Occipital lobe (tissue), 2 donors: Measurements from ENCODE around the gene HGFAC. TPM values are rescaled to one million over a fixed set of nuclear protein-coding genes. Genes with fewer than 3 reads are reported as not detected.

Experiments
- DNase-seq: peaks from one replicate; lab custom pipeline; 2025; lab: John Stamatoyannopoulos, UW
- total RNA-seq: library from RNA; depleted of rRNA; stranded (reverse); fragments of >200 nt; gene quantifications from one replicate; pipeline ENCODE4 v1.2.3, GENCODE V29; 2014

The HGFAC gene
- total RNA-seq, 1 donor from 2014 or later: 1.2 TPM

GRCh38 chr4:3423952-3424351 lies 17.8 kb upstream of the HGFAC start:
- DNase-seq: no peak

GRCh38 chr4:3424522-3425095 lies 17.2 kb upstream of the HGFAC start:
- no peak for DNase-seq

DNA sequence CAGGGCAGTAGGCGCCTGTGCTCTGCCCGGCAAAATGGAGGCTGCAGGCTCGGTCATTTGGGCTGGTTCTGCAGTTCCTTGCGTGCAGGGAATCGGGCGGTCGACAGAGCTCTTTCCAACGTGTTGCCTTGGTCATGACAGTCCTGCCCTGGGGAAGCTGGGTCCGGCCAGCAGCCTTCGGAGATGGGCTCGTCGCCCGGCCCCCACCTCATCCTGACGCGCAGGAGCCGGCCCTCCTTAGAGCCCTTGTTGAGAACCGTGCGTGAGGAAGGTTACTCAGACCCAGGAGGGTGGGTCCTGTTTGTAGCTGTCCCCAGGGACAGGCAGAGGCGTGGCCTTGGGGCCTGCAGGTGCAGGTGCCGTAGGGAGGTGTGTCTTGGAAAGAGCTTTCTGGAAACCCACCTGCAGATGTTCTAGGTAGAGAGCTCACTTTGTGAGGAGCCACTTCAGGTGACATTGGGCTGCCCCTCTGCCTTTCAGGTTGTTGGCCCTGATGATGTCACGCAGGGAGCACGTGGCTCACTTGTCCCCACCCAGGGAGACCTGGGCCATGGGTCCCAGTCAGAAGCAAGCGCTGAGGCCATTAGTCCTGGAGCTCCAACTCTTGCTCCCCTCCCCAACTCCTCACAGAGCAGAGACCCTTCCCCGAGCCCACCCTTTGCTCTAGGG lies 15.2 kb upstream of the HGFAC start:
- no peak for DNase-seq

DNA sequence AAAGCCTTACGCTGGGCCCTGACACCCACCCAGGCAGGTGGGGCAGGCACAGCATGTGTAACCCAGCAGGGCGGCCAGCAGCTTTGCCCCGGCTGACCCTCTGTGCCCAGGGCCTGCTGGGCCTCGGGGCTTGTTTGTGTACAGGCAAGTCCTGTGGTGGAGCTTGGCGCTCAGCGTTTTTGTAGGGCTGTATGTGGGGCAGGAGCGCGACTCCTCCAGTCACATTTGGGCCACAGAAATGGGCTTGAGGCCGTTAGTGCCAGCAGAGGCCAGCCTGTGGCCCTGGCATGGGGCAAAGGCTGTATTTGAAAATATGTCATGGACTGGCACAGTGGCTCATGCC lies 14.7 kb upstream of the HGFAC start:
- DNase-seq: no peak

GRCh38 chr4:3427706-3428446 lies 13.9 kb upstream of the HGFAC start:
- DNase-seq: no peak

GRCh38 chr4:3429651-3430050 lies 12.1 kb upstream of the HGFAC start:
- no peak for DNase-seq

DNA sequence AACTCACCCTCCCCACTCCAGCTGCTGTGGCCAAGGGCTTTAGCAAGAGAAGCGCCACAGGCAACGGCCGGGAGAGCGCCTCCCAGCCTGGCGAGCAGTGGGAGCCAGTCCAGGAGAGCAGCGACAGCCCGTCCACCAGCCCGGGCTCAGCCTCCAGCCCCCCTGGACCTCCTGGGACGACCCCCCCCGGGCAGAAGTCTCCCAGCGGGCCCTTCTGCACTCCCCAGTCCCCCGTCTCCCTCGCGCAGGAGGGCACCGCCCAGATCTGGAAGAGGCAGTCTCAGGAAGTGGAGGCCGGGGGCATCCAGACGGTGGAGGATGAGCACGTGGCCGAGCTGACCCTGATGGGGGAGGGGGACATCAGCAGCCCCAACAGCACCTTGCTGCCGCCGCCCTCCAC lies 11.2 kb upstream of the HGFAC start:
- DNase-seq: no peak

- DNase-seq: no peak
These were observed 10.2 kb upstream of the HGFAC start for GRCh38 chr4:3431446-3431993.

- no peak for DNase-seq
These were observed 9.4 kb upstream of the HGFAC start for GRCh38 chr4:3432381-3432790.

GRCh38 chr4:3433138-3433869 lies 8.5 kb upstream of the HGFAC start:
- DNase-seq: no peak

GRCh38 chr4:3434881-3435685 lies 6.7 kb upstream of the HGFAC start:
- DNase-seq: no peak

GRCh38 chr4:3435686-3435956 lies 6.1 kb upstream of the HGFAC start:
- no peak for DNase-seq

- DNase-seq: no peak
These were observed 5.5 kb upstream of the HGFAC start for GRCh38 chr4:3436048-3436797.

DNA sequence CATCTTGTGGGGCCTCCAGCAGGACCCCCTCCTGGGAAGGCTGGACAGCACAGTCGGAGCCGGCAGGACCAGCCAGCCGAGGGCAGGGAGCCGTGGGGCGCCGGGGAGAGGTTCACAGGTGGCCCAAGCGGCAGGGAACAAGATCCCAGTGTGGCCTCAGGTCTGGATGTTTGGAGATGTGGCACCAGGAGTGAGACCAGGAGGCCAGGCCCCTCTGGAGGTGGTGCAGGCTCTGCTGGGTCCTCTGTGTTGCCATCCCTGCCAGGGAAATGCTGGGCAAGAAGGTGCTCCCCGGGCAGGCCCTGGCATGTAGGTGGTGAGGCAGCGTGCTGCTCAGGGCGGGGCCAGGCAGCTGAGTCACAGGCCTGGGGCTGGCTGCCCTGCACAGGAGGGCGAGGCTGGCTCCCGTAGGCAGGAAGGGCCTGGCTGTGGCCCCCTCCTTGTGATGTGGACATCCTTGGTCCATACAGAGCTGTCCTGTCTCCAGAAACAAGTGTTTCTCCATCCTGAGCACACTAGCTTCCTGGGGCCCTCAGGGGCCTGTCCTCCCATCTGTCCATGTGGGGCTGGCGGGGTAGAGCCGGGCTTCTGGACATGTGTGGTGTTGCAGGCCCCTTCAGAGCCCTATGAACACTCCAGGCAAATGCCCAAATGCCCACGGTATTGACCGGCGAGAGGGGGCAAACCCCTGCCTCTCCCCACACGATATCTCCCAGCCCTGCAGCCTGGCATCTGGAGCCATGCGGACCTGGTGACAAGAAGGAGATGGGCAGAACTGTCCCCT lies 4.8 kb upstream of the HGFAC start:
- DNase-seq: no peak

GRCh38 chr4:3437582-3437936 lies 4.2 kb upstream of the HGFAC start:
- no peak for DNase-seq

- no peak for DNase-seq
These were observed 3.5 kb upstream of the HGFAC start for GRCh38 chr4:3437998-3438846.

GRCh38 chr4:3438847-3439180 lies 3.0 kb upstream of the HGFAC start:
- DNase-seq: no peak

DNA sequence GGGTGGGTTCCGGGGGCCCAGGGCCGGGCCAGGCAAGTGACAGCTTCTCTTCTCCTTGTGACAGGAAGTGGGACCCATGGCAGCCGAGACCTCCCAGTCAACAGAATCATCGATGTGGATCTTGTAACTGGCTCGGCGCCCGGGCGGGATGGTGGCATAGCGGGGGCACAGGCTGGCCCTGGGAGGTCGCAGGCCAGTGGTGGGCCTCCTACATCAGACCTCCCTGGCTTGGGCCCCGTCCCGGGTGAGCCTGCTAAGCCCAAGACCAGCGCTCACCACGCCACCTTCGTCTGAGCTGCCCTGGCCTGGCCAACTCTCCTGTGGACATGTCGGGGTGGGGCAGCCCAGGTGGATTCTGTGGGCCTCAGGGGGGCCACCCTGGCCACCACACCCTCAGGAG lies 2.4 kb upstream of the HGFAC start:
- DNase-seq: no peak

DNA sequence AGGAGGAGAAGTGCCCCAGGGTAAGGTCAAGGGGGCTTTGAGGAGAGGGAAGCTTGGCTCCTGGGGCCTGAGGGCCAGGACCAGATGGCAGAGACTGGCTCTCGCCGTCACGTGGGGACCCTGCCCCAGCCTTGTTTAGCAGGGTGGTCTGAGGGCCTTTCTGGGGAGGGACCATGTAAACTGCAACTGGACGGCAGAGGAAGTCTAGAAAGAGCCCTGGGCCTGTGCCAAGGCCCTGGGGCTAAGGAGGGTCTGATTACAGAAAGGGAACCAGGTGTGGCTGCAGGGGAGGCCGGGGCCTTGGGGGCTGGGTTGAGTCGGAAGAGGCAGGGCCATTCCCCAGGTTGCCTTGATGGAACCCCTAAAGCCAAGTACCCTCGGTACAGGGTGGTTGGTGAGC lies 1.8 kb upstream of the HGFAC start:
- no peak for DNase-seq
